Adrenal gland (tissue), 12 donors: ENCODE results near the gene BCL2. TPM values are rescaled to one million over a fixed set of nuclear protein-coding genes. Genes with fewer than 3 reads are reported as not detected.

ENCODE experiments used
- DNase-seq, 7 donors: peaks; one replicate each; pipeline ENCODE4 v3.0.0-alpha.2; 2019 to 2020
- H3K27ac ChIP-seq, 5 donors: fragments of 200-600 bp; sonication (generic) in 4 of 5; 1 replicate in 3 of 5; 2 replicates in 2 of 5; pipeline versions ENCODE4 v1.5.1 to v1.8.0; 2016 to 2020; ENCODE audit warnings: mild to moderate bottlenecking in 1 of 5
- H3K27me3 ChIP-seq: fragments of 200-600 bp; 2 replicates; pipeline ENCODE4 v1.8.0; 2021
- H3K36me3 ChIP-seq, 2 donors: fragments of 200-600 bp; replicated peaks in 1 of 2; 1 replicate in 1 of 2; 2 replicates in 1 of 2; pipeline versions ENCODE4 v1.5.1 to v1.8.0; 2018 to 2022
- H3K4me1 ChIP-seq, 2 donors: fragments of 200-600 bp; replicated peaks in 1 of 2; 1 replicate in 1 of 2; 2 replicates in 1 of 2; pipeline versions ENCODE4 v1.5.1 to v1.8.0; 2018 to 2021
- H3K4me3 ChIP-seq, 4 donors: fragments of 200-600 bp; sonication (generic) in 3 of 4; one replicate each; pipeline ENCODE4 v1.5.1; 2016 to 2018
- H3K9me3 ChIP-seq, 3 donors: fragments of 200-600 bp; sonication (generic) in 1 of 3; replicated peaks in 1 of 3; 1 replicate in 2 of 3; 2 replicates in 1 of 3; pipeline versions ENCODE4 v1.5.1 to v1.8.0; 2016 to 2021
- POLR2A ChIP-seq, 2 donors: fragments of 450-650 bp; IDR thresholded peaks; one replicate each; pipeline ENCODE4 v1.6.1; 2017; ENCODE audit warnings: antibody characterized with exemption in 2 of 2, mild to moderate bottlenecking in 2 of 2, moderate library complexity in 1 of 2
- WGBS, 4 donors: extraction: QIAGEN DNeasy Blood & Tissue Kit in 2 of 4; methylation state at CpG; one replicate each; pipeline versions ENCODE4 v1.1.5 to v1.1.7; 2013 to 2017; 5-methylcytosine and 5-hydroxymethylcytosine counted together
- intact Hi-C, 2 donors: fragments of 100-400 bp; cut with DNase I; formaldehyde crosslinking; loops; one replicate each; pipeline versions ENCODE4 v1.14.1 to v1.15.0; 2022 to 2023
- polyA plus RNA-seq, 3 donors: library from polyadenylated mRNA; stranded (reverse); fragments of 200-250 nt in 2 of 3; fragments of 350-450 nt in 1 of 3; fragmentation: Illumina TruSeq in 1 of 3; extraction: RNeasy Lipid Tissue Mini Kit (QIAGEN cat#74804) in 1 of 3; gene quantifications; one replicate each; pipeline ENCODE4 v1.2.3, GENCODE V29; 2013 to 2014
- total RNA-seq, 9 donors: library from RNA; depleted of rRNA in 4 of 9; stranded (reverse); fragments of >200 nt in 4 of 9; fragments of 120-200 nt in 1 of 9; fragmentation: NEBNext Ultra II Directional in 1 of 9; extraction: Animal tissue kit (Norgen Biotek cat#: 25700) in 1 of 9; gene quantifications; one replicate each; pipeline versions ENCODE4 v1.1.0 to v1.2.4, GENCODE V29; 2013 to 2023
- TF ChIP-seq, protein P1 (sequence below), 6 experiments: fragments of 450-650 bp in 4 of 6; fragments of 200-600 bp in 2 of 6; sonication (generic) in 1 of 6; IDR thresholded peaks; 1 replicate in 5 of 6; 2 replicates in 1 of 6; pipeline versions ENCODE4 v1.5.1 to v1.8.0; 2016 to 2021; ENCODE audit warnings: antibody characterized with exemption in 6 of 6, mild to moderate bottlenecking in 2 of 6, moderate library complexity in 1 of 6
- donor health status: healthy with polysubstance abuse.
- donor health status: Bipolar disorder and iron deficiency.
- donor health status: DM: yes; HTN: yes; CAD: no.
- donor health status: DM: no; HTN: no; CAD: no.
- donor health status: DM: no; HTN: no; CAD: no.
- donor health status: DM: yes; HTN: yes; CAD: no.

The BCL2 gene
- total and polyA plus RNA-seq, 12 donors: 0.85 to 7.7 (median 3.4) TPM

DNA sequence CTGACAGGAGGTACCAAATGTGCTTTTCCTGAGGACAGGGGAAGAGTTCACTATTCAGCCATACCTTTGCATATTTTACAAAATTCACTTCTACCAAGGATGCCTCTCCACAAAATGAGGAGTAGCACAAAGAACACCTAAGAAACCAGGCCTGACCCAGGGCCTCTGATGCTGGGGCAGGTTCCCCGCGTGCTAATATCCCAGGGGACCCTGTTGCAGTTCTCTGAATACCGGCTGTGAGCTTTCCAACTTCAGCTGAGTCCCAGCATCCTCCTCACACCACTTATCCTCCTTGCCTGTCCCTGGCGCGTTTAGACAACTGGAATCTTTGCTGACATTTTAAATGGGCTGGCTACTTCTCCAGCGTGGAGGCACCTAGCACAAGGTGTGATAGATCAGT is 142.3 kb downstream of the BCL2 start:
- TF ChIP-seq POLR2A (IDR thresholded peaks at IDR 0.05): no peak
- TF ChIP-seq, protein P1, sequence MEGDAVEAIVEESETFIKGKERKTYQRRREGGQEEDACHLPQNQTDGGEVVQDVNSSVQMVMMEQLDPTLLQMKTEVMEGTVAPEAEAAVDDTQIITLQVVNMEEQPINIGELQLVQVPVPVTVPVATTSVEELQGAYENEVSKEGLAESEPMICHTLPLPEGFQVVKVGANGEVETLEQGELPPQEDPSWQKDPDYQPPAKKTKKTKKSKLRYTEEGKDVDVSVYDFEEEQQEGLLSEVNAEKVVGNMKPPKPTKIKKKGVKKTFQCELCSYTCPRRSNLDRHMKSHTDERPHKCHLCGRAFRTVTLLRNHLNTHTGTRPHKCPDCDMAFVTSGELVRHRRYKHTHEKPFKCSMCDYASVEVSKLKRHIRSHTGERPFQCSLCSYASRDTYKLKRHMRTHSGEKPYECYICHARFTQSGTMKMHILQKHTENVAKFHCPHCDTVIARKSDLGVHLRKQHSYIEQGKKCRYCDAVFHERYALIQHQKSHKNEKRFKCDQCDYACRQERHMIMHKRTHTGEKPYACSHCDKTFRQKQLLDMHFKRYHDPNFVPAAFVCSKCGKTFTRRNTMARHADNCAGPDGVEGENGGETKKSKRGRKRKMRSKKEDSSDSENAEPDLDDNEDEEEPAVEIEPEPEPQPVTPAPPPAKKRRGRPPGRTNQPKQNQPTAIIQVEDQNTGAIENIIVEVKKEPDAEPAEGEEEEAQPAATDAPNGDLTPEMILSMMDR (IDR thresholded peaks at IDR 0.05): no peak
- Histone ChIP-seq H3K4me1 (no peaks in the 10 kb centered on the region), H3K4me3 (no peak overlapping the region), H3K36me3 (no peaks in the 10 kb centered on the region), H3K9me3 (no peaks in the 10 kb centered on the region), H3K27ac (no peak overlapping the region), H3K27me3 (no peaks in the 10 kb centered on the region)
- intact Hi-C loops: no loop called here
- no peak for DNase-seq
- 73 to 91% (median 88%) methylated on average over 6 of the region's 6 CpGs for WGBS, 4 donors

GRCh38 chr18:63175264-63175663 is 144.3 kb downstream of the BCL2 start:
- H3K36me3 ChIP-seq: no peaks in the 10 kb centered on the region
- no peak for TF ChIP-seq POLR2A (IDR thresholded peaks at IDR 0.05)
- TF ChIP-seq, protein P1 (IDR thresholded peaks at IDR 0.05): no peak
- no peaks in the 10 kb centered on the region for H3K27me3 ChIP-seq
- intact Hi-C loops: no loop called here
- H3K4me1 ChIP-seq: no peaks in the 10 kb centered on the region
- no peak overlapping the region for H3K27ac ChIP-seq
- DNase-seq: no peak
- WGBS, 4 donors: 84 to 93% (median 88%) methylated on average over 2 of the region's 2 CpGs
- H3K9me3 ChIP-seq: no peaks in the 10 kb centered on the region
- no peak overlapping the region for H3K4me3 ChIP-seq

- no peaks in the 10 kb centered on the region for H3K4me1 ChIP-seq
- intact Hi-C loops: no loop called here
- H3K27me3 ChIP-seq: no peaks in the 10 kb centered on the region
- H3K9me3 ChIP-seq: no peaks in the 10 kb centered on the region
- TF ChIP-seq, protein P1 (IDR thresholded peaks at IDR 0.05): no peak
- TF ChIP-seq POLR2A (IDR thresholded peaks at IDR 0.05): no peak
- no peaks in the 10 kb centered on the region for H3K36me3 ChIP-seq
- no peak for DNase-seq
- no peak overlapping the region for H3K27ac ChIP-seq
- no peak overlapping the region for H3K4me3 ChIP-seq
- 87 to 94% (median 92%) methylated on average over 2 of the region's 2 CpGs for WGBS, 4 donors
Observed at GRCh38 chr18:63173983-63174382, 145.6 kb downstream of the BCL2 start.

DNA sequence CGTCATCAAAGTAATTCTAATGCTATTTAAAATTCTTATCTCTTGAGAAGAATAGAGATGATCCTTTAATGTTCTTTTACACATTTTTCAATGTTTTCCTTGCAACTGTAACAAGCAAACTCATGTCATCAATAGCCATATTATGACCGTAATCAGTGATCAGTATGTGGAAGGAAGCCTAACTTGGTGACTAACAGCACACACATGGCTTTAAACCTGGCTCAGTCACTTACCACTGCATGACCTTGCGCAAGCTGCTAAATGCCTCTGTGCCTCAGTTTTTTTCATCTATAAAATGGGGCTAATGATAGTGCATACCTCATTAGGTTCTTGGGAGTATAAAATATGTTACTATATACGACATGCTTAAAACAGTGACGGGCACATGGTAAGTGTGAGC is 149.7 kb downstream of the BCL2 start:
- DNase-seq: no peak
- no peak for TF ChIP-seq POLR2A (IDR thresholded peaks at IDR 0.05)
- TF ChIP-seq, protein P1 (IDR thresholded peaks at IDR 0.05): no peak
- H3K4me1 ChIP-seq: no peaks in the 10 kb centered on the region
- no peaks in the 10 kb centered on the region for H3K9me3 ChIP-seq
- H3K4me3 ChIP-seq: no peak overlapping the region
- 91 to 97% (median 95%) methylated on average over 5 of the region's 5 CpGs for WGBS, 4 donors
- no peaks in the 10 kb centered on the region for H3K36me3 ChIP-seq
- no peak overlapping the region for H3K27ac ChIP-seq
- no peaks in the 10 kb centered on the region for H3K27me3 ChIP-seq
- intact Hi-C loops: no loop called here
